HG03159 (cell line): Measurements from ENCODE around the gene DPP7.
"Not testable (repeated sequence)": the region's sequence is repeated elsewhere in the genome, so short reads cannot be mapped to it uniquely, and the experiment has no call there.

ENCODE experiments used
- ATAC-seq: cut with Tn5 transposase; IDR thresholded peaks from one replicate; pipeline ENCODE4 v1.9.1; 2021; ENCODE audit warnings: mild to moderate bottlenecking, moderate library complexity; ENCODE audit not compliant: unreplicated experiment

DPP7 gene

DNA sequence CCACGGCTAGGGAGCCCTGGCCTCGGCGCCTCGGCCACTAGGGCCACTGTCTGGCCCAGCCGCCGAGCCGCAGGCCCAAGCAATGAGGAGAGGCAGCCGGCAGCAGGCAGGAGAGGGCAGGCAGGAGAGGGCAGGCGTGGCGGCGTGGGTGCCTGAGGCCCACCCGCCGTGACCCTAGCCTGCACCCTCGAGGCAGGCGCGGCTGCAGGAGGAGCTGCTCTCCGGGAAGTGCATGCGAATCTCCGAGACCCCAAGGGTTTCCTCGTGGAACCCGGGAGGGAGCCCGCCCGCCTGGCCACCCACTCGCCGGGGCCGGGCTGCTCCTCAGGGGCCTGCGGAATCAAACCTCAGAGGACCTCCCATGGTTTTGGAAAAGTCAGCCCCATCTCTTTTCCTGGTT lies 33.7 kb upstream of the DPP7 start:
- no peak for ATAC-seq

GRCh38 chr9:137147793-137148160 lies 33.2 kb upstream of the DPP7 start:
- ATAC-seq, result no peak

GRCh38 chr9:137147091-137147792 lies 32.7 kb upstream of the DPP7 start:
- no peak for ATAC-seq

- ATAC-seq, result no peak
Observed at GRCh38 chr9:137146527-137146918, 32.0 kb upstream of the DPP7 start.

DNA sequence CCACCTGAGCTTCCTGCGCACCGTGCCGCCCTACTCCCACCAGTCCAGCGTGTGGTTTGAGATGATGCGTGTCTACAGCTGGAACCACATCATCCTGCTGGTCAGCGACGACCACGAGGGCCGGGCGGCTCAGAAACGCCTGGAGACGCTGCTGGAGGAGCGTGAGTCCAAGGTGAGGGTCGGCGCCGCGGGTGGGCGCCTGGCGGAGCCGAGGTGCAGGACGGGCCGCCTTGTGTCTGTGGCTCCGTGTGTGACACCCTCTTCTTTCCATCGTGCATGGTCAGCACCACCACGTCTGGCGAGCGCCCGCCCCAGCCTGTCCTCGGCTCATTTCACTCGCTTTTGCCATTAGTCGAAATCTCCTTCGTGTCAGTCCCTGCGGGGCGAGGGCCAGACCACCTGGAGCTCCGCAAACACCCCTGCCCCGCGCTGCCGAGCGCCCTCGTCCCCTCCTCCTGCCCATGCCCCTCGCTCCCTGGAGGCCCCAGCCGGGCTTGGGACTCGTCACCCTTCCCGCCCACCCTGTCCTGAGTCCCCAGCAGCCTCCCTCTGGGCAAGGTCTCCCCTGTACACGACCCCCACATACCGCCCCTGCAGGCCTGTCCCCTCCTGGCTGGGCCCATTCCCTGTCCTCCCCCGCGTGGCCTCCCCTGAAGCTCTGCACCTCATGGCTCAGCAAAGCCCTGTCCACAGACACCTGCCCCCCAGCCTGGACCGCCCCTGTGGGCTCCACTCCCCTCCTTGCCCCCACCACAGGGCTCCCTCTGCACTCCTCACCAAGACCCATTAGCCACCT lies 31.4 kb upstream of the DPP7 start:
- ATAC-seq, result no peak

DNA sequence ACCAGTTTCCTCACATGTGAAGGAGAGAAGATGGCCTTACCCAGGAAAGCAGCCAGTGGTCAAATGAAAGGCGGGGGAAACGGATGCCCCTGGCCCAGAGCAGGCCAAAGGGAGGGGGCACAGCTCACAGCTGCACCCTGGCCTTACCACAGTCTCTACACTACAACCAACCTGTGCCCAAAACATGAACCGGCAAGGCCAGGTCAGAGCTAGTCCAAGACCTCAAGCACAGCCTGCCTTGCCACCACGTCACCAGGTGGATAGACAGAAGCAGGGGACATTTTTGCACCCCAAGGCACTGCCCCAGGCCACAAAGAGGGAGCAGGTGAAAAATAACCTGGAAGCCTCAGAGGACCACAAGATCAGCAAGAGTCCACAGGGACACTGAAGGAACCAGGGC lies 28.9 kb upstream of the DPP7 start:
- no peak for ATAC-seq

DNA sequence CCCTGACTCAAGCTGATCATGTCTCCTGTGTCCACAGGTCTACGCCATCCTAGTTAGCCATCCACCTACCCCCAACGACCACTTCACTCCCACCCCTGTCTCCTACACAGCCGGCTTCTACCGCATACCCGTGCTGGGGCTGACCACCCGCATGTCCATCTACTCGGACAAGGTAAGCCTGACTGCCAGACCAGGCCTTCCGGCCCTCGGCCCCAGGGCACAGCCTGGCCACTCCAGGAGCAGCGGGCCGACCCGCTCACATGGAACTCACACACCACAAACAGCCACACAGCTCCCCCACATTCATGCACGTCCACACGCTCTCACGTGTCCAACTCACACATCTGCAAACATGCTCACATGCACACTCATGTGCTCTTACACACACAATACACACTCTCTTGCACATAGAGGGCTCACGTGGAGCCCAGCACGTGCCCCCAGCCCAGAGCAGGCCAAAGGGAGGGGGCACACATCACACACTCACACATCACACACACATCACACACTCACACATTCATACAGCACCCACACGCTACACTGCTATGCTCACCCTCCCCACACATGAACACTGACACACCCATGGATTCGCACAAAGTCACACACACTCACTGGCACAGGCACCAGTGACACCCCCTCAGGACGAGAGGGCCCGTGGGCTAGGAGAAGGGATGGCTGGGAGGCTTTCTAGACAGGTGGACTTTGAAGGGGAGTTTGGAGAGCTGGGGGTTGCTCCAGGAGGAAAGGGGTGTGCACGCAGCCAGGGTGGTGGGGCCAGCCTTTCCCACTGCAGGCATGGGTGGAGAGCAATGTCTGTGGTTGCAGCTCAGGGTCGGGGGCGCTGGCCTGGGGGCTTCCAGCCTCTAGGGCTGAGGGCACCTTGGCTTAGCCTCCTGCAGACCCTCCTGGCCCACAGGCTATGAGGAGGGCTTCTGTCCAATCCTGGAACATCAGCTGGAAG lies 27.7 kb upstream of the DPP7 start:
- ATAC-seq, result no peak

DNA sequence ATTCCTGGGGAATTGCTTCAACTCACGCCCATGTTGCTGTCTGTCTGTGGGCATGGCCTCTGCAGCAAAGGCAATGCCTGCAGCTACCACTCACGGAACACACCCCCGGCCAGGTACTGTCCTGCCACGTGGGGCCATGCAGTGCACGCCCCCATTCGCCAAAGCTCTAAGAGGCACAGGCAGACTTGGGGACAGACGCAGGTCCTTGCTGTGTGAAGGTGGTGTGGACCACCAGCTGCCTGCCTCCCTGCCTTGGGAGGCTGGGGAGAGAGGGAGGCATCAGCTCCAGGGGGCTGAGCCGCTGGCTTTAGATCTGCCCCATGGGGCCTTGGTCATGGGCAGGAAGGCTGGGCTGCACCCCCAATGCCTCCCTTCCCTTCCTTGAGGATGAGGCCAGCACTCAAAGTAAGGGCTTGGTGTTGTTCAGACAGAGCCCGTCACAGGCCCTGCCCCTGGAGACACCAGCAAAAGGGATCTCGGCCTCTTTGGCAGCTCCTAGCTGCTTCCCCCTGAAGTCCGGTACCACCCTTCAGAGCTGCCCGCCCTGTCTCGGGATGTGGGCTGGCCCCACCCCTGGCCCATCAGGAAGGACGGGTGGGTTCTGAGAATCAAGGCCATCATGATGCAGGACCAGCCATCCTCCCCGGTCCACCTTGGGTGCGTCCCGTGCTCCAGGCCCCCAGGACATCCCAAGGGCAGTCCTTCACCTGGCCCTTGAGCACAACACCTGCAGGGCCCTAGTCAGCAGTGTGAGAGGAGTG lies 26.7 kb upstream of the DPP7 start:
- no peak for ATAC-seq

GRCh38 chr9:137140151-137141012 lies 25.8 kb upstream of the DPP7 start:
- ATAC-seq, result no peak

- ATAC-seq, result no peak
Observed at GRCh38 chr9:137139468-137140150, 25.1 kb upstream of the DPP7 start.

DNA sequence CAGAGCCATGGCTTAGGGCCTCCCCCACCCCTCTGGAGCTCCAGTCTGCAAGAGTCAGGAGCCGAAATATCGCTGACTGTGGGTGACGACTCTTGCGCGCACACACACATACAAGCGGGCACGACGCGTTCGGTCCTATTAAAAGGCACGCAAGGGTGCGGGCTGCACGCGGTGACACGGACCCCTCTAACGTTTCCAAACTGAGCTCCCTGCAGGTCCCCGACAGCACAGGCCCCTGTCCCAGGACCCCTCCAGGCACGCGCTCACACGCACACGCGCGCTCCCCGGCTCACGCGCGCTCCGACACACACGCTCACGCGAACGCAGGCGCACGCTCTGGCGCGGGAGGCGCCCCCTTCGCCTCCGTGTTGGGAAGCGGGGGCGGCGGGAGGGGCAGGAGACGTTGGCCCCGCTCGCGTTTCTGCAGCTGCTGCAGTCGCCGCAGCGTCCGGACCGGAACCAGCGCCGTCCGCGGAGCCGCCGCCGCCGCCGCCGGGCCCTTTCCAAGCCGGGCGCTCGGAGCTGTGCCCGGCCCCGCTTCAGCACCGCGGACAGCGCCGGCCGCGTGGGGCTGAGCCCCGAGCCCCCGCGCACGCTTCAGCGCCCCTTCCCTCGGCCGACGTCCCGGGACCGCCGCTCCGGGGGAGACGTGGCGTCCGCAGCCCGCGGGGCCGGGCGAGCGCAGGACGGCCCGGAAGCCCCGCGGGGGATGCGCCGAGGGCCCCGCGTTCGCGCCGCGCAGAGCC lies 24.4 kb upstream of the DPP7 start, which contains the start of gene GRIN1:
GRIN1 (plus strand) TSS at position 433 of the 746 bp plus-strand sequence. CDS start 333 bp downstream, outside the sequence.
- no peak for ATAC-seq

GRCh38 chr9:137138058-137138721 lies 23.7 kb upstream of the DPP7 start:
- ATAC-seq, result no peak

- no peak for ATAC-seq
Observed at GRCh38 chr9:137136881-137137607, 22.5 kb upstream of the DPP7 start.

GRCh38 chr9:137136261-137136880 lies 21.8 kb upstream of the DPP7 start:
- ATAC-seq, result no peak

- not testable (repeated sequence) for ATAC-seq
Observed at GRCh38 chr9:137135154-137135553, 20.6 kb upstream of the DPP7 start.

- no peak for ATAC-seq
Observed at GRCh38 chr9:137134191-137134590, 19.7 kb upstream of the DPP7 start.
